Fibroblast of gingiva (primary cell): Measurements from ENCODE around the gene ZXDC.

Experiments
- DNase-seq: peaks from one replicate; pipeline ENCODE4 v3.0.0-alpha.2; 2011; ENCODE audit warnings: low read depth

The ZXDC gene

DNA sequence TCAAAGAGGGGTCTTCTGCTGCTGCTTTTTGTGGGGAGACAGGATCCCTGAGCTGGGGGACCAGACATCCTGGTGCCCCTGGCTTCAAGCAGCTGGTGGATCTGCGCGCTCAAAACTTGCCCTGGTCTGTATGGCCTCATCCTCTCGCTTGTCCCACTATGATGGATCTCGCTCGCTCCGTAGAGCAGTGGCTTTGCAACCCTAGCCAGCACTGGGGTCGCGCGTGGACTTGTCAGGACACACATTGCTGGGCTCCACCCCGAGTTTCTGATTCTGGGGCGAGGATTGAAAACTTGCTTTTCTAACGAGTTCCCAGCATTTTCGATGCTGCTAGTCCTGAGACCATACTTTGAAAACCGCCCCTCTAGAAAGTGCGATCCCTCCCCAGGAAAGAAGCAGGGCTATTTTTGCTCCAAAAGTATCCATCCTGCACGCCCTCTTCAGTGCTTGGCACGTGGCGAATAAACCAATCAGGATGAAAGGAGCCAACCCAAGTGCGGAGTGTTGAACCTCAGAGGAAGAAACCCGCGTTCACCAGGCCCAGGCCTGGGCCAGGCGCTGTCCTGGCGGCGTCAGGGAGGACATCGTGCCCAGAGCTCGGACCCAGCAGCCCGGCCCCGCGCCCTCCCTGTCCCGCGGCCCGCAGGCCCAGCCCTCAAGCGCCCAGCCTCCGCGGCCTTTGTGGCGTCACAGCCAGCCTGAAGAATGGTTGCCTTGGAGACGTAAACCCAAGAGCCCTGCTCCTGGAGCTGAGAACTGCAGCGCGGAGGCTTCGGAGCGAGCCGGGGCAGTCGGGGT is 81.3 kb downstream of the ZXDC start, which contains the start of gene CFAP100:
TSS of gene CFAP100 (plus strand) at position 731 of the 798 bp plus-strand sequence. CDS start 1,092 bp downstream, outside the sequence.
- DNase-seq: peak; percentile 24

DNA sequence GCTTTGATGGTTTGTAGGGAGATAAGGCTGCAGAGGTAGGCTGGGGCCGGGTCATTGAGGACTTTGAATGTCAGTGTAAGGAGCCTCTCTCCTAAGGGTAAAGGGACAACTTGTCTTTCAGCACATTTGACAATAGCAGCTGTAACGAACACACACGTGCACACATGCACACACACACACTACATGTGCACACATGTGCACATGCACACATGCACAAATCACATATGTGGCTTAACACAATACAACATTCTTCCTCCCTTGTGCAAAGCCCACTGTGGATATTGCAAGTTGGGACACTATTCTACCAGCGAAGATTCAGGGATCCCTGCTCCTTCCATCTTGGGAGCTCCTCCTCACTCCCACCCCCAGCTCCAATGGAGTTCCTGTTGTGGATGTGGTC is 82.1 kb downstream of the ZXDC start:
- DNase-seq: no peak

DNA sequence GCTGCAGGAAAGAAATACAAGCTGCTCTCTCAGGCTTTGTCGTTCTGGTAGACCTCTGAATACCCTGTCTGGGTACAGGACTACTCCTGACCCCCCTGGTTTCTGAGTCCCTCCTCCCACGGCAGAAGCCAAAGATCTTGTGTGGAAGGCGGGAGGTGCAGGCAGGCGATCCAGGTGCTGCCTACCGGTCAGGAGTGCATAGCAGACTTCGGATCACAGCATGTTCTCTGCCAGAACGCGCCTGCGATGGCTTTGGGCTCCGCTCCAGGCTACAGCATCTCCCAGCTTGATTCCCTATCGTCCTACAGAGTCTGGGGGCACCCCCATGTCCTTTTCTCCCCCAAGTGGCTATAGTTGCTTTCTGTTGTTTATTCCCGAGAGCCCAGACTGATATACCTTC is 83.4 kb downstream of the ZXDC start:
- no peak for DNase-seq

DNA sequence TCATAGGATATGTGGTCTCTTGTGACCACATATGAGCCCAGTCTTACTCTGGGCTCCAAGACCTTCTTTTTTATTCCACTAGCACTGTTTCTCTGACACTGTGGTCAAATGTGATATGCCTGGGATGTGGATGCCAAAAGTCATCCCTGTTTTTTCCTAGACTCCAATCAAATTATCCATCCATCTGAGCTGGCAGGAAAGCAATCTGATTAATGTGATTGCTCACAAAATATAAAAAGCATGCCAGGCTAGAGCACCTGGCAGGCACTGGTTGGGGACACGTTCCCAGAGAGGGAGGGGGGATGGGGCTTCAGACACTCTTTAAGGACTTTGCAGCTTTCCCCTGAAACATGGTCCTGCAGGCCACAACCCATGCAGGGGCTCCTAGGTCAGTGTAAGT is 84.1 kb downstream of the ZXDC start:
- DNase-seq: no peak

DNA sequence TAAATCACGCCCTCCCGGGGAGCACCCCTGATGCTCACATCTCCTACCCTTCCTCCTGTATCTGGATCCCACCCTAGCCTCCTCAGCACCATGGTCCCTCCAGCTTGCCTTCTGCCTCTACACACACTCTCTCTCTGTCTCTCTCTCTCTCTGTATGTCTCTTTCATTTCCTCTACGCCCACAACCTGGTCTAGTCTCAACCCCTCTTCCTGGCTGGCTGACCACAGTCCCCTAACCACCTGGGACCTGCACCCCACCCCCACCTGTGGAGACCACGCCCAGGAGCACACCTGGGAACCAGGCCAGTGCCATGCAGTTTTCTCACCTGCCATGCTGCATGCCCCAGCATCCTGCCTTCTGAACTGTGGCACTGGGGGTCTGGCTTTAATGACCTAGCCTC is 84.9 kb downstream of the ZXDC start:
- DNase-seq: no peak

DNA sequence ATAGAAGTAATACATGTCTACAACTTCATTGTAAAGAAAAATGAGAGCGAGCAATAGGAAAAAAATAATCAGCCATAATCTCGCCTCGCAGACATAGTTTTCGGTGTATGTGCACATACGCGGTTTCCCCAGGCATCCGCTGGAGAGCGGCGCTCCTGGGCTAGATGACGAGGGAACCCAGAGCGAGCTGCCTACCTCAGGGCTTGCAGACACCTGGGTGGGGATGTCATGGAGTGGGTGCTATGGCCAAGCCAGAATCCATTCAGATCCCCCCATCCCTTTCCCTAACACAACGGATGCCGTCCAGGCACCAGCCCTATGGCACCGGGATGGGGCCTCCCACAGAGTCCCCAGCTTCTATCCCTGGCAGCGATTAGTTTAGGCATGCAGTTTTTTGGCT is 85.5 kb downstream of the ZXDC start:
- no peak for DNase-seq

DNA sequence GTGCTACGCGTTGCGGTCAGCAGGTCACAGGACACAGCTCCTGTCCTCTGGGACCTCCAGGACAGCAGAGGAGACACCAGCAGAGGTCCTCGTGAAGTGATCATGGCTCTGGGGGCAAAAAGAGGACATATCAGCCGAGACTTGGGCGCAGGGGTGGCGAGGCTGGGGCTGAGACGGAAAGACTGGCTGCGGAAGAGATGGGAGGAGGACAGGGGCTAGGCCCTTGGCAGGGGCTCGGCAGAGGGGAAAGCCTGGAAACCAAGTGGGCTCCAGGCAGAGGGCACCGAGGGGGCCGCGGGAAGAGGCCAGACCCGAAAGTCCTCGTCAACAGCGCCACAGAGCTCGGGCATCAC is 85.9 kb downstream of the ZXDC start:
- DNase-seq: no peak

DNA sequence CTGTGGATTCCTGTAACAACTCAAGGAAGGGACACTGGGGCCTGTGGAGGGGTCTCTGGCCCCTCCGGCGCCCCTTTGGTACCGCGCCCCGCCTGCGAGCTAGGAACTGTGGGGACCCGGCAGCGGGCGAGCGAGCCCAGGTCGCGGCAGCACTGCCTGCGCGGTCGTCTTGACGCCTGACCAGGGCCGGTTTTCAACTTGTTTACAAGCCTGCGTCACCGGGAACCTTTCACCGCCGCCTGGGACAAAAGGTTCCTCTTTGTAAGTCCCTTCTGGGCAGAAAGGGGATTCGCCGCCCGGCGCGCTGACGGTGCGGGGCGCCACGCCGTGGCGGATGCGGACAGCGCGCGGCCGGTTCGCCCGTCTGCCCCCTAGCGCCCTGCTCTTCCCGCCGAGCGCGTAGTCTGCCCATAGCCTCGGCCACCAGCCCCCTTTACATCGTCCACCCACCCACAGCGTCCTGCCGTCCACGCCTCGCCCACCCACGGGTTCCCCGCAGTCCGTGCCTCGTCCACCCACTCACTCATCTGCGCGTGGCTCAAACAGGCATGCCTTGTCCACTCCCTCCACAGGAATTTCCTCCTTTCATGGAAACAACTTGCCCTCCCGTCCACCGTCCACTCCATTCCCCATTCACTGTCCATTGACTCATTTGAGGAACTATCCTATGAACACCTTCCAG is 86.4 kb downstream of the ZXDC start:
- peak; percentile 93 for DNase-seq
